Spinal cord (tissue), 10 donors: ENCODE results near the gene TIGIT. TPM values are rescaled to one million over a fixed set of nuclear protein-coding genes. Genes with fewer than 3 reads are reported as not detected.

Source experiments
- DNase-seq, 6 donors: peaks; one replicate each; pipeline versions ENCODE4 v3.0.0 to v3.0.0-alpha.2; 2013 to 2015; ENCODE audit warnings: low spot score in 6 of 6, low read depth in 4 of 6
- H3K27ac ChIP-seq: one replicate; pipeline ENCODE4 v1.5.1; 2013; ENCODE audit warnings: low read depth, low read length, control low read depth
- H3K27me3 ChIP-seq: one replicate; pipeline ENCODE4 v1.6.1; 2013; ENCODE audit warnings: low read length; ENCODE audit not compliant: control insufficient read depth, insufficient read depth
- H3K36me3 ChIP-seq: one replicate; pipeline ENCODE4 v1.6.1; 2013; ENCODE audit warnings: low read length; ENCODE audit not compliant: control insufficient read depth, insufficient read depth
- H3K4me1 ChIP-seq: one replicate; pipeline ENCODE4 v1.6.1; 2013; ENCODE audit warnings: low read length; ENCODE audit not compliant: control insufficient read depth, insufficient read depth
- H3K4me3 ChIP-seq: one replicate; pipeline ENCODE4 v1.5.1; 2013; ENCODE audit warnings: low read depth, low read length, control low read depth
- H3K9me3 ChIP-seq: one replicate; pipeline ENCODE4 v1.6.1; 2013; ENCODE audit warnings: low read length; ENCODE audit not compliant: control insufficient read depth, insufficient read depth
- WGBS: methylation state at CpG from one replicate; pipeline ENCODE4 v1.1.5; 2013; ENCODE audit warnings: missing lambda C conversion rate; ENCODE audit not compliant: insufficient coverage; 5-methylcytosine and 5-hydroxymethylcytosine counted together
- polyA plus RNA-seq, 2 donors: library from polyadenylated mRNA; unstranded; fragments of 120-200 nt; gene quantifications; one replicate each; pipeline ENCODE4 v1.2.1, GENCODE V29; 2013; ENCODE audit not compliant: insufficient read length in 2 of 2
- total RNA-seq, 2 donors: library from RNA; depleted of rRNA in 1 of 2; stranded (reverse); fragments of 120-200 nt in 1 of 2; fragments of >200 nt in 1 of 2; gene quantifications; one replicate each; pipeline versions ENCODE4 v1.2.3 to v1.2.4, GENCODE V29; 2013 to 2014
- donor health status: healthy.

Gene TIGIT
- total and polyA plus RNA-seq, 4 donors, result 0.10 to 0.17 (median 0.15) TPM; not detected in 1

- Histone ChIP-seq H3K4me1 (no peaks in the 10 kb centered on the region), H3K4me3 (no peak overlapping the region), H3K27me3 (no peaks in the 10 kb centered on the region), H3K9me3 (no peaks in the 10 kb centered on the region), H3K27ac (no peak overlapping the region), H3K36me3 (no peaks in the 10 kb centered on the region)
- DNase-seq, result no peak
- no CpG with 5 or more reads among the region's 3 CpGs for WGBS
Measured at GRCh38 chr3:114285648-114286230, 8.1 kb upstream of the TIGIT start.

GRCh38 chr3:114286266-114286665 is 7.6 kb upstream of the TIGIT start:
- Histone ChIP-seq H3K27me3 (no peaks in the 10 kb centered on the region), H3K36me3 (no peaks in the 10 kb centered on the region), H3K9me3 (no peaks in the 10 kb centered on the region), H3K27ac (no peak overlapping the region), H3K4me3 (no peak overlapping the region), H3K4me1 (no peaks in the 10 kb centered on the region)
- no peak for DNase-seq
- WGBS, result no CpG with 5 or more reads among the region's 2 CpGs

GRCh38 chr3:114290911-114291901 is 2.6 kb upstream of the TIGIT start:
- Histone ChIP-seq H3K36me3 (no peaks in the 10 kb centered on the region), H3K4me1 (no peaks in the 10 kb centered on the region), H3K4me3 (no peak overlapping the region), H3K9me3 (no peaks in the 10 kb centered on the region), H3K27ac (peak overlapping the region; percentile 22), H3K27me3 (no peaks in the 10 kb centered on the region)
- DNase-seq, result peak in 3 of 6 donors; percentile 6 to 54 (median 12)
- WGBS, result 66% methylated on average over 14 of the region's 23 CpGs

- Histone ChIP-seq H3K27me3 (no peaks in the 10 kb centered on the region), H3K36me3 (no peaks in the 10 kb centered on the region), H3K27ac (no peak overlapping the region), H3K4me3 (no peak overlapping the region), H3K9me3 (no peaks in the 10 kb centered on the region), H3K4me1 (no peaks in the 10 kb centered on the region)
- 92% methylated on average over 5 of the region's 6 CpGs for WGBS
- no peak for DNase-seq
Measured at GRCh38 chr3:114294940-114295480, 1.2 kb downstream of the TIGIT start.

- H3K4me1 ChIP-seq, result no peaks in the 10 kb centered on the region
- no peak for DNase-seq
- no peaks in the 10 kb centered on the region for H3K36me3 ChIP-seq
- no peaks in the 10 kb centered on the region for H3K27me3 ChIP-seq
- no peaks in the 10 kb centered on the region for H3K9me3 ChIP-seq
- no peak overlapping the region for H3K27ac ChIP-seq
- no peak overlapping the region for H3K4me3 ChIP-seq
- WGBS, result 50% methylated on average over 1 of the region's 2 CpGs
Measured at GRCh38 chr3:114295946-114296345, 2.1 kb downstream of the TIGIT start.

GRCh38 chr3:114299421-114299820 is 5.6 kb downstream of the TIGIT start:
- H3K36me3 ChIP-seq, result no peaks in the 10 kb centered on the region
- H3K4me1 ChIP-seq, result no peaks in the 10 kb centered on the region
- no peak overlapping the region for H3K4me3 ChIP-seq
- 77% methylated on average over 13 of the region's 13 CpGs for WGBS
- no peak for DNase-seq
- no peaks in the 10 kb centered on the region for H3K27me3 ChIP-seq
- no peak overlapping the region for H3K27ac ChIP-seq
- no peaks in the 10 kb centered on the region for H3K9me3 ChIP-seq

GRCh38 chr3:114299941-114300624 is 6.3 kb downstream of the TIGIT start:
- H3K4me3 ChIP-seq, result no peak overlapping the region
- no peaks in the 10 kb centered on the region for H3K36me3 ChIP-seq
- WGBS, result no CpG with 5 or more reads among the region's 5 CpGs
- H3K27ac ChIP-seq, result no peak overlapping the region
- H3K4me1 ChIP-seq, result no peaks in the 10 kb centered on the region
- no peaks in the 10 kb centered on the region for H3K27me3 ChIP-seq
- DNase-seq, result no peak
- H3K9me3 ChIP-seq, result no peaks in the 10 kb centered on the region

GRCh38 chr3:114307222-114307830 is 13.5 kb downstream of the TIGIT start:
- H3K27ac ChIP-seq, result no peak overlapping the region
- no peak for DNase-seq
- 86% methylated on average over 6 of the region's 8 CpGs for WGBS
- H3K4me1 ChIP-seq, result no peaks in the 10 kb centered on the region
- H3K9me3 ChIP-seq, result no peaks in the 10 kb centered on the region
- H3K36me3 ChIP-seq, result no peaks in the 10 kb centered on the region
- H3K4me3 ChIP-seq, result no peak overlapping the region
- no peaks in the 10 kb centered on the region for H3K27me3 ChIP-seq

- Histone ChIP-seq H3K27me3 (no peaks in the 10 kb centered on the region), H3K4me3 (no peak overlapping the region), H3K36me3 (no peaks in the 10 kb centered on the region), H3K4me1 (no peaks in the 10 kb centered on the region), H3K27ac (no peak overlapping the region), H3K9me3 (no peaks in the 10 kb centered on the region)
- DNase-seq, result no peak
- 86% methylated on average over 2 of the region's 3 CpGs for WGBS
Measured at GRCh38 chr3:114307832-114308231, 14.0 kb downstream of the TIGIT start.
